ENCODE measurements around the gene RAPGEFL1. TPM values are rescaled to one million over a fixed set of nuclear protein-coding genes. Genes with fewer than 3 reads are reported as not detected.

Gene RAPGEFL1, protein sequence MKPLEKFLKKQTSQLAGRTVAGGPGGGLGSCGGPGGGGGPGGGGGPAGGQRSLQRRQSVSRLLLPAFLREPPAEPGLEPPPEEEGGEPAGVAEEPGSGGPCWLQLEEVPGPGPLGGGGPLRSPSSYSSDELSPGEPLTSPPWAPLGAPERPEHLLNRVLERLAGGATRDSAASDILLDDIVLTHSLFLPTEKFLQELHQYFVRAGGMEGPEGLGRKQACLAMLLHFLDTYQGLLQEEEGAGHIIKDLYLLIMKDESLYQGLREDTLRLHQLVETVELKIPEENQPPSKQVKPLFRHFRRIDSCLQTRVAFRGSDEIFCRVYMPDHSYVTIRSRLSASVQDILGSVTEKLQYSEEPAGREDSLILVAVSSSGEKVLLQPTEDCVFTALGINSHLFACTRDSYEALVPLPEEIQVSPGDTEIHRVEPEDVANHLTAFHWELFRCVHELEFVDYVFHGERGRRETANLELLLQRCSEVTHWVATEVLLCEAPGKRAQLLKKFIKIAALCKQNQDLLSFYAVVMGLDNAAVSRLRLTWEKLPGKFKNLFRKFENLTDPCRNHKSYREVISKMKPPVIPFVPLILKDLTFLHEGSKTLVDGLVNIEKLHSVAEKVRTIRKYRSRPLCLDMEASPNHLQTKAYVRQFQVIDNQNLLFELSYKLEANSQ
- total RNA-seq: 9.6 and 61.4 TPM in 2 replicates

DNA sequence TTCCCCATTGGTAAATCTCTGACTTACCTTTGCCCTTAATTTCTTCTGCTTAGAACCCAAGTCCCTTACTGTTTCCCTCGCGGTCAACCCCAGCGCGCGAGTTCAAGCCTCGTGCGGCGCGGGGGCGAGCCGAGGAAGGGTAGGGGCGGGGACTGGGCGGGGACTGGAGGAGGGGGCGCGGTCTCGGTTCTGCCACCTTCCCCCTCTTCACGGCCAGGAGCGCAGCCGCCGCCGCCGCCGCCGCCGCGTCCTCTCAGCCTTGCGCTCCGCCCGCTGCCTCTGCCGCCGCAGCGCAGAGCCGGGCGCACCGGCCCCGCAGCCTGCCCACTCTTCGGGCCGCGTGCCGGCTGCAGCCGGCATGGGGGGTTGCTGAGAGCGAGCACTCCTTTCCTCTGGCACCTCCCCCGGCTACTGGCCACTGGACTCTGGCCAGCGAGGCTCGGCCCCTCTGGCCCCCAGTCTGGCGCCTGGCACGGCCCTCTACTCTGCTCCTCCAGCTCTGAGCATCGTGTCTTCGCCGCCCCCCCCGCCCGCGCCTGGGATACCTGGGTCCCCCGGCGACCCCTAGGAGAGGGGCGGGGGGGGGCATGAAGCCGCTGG, at the start of gene RAPGEFL1:
Gene RAPGEFL1, plus strand, starts transcription at position 196 of the 600 bp plus-strand sequence. Its CDS starts 392 bp downstream, at position 588.

DNA sequence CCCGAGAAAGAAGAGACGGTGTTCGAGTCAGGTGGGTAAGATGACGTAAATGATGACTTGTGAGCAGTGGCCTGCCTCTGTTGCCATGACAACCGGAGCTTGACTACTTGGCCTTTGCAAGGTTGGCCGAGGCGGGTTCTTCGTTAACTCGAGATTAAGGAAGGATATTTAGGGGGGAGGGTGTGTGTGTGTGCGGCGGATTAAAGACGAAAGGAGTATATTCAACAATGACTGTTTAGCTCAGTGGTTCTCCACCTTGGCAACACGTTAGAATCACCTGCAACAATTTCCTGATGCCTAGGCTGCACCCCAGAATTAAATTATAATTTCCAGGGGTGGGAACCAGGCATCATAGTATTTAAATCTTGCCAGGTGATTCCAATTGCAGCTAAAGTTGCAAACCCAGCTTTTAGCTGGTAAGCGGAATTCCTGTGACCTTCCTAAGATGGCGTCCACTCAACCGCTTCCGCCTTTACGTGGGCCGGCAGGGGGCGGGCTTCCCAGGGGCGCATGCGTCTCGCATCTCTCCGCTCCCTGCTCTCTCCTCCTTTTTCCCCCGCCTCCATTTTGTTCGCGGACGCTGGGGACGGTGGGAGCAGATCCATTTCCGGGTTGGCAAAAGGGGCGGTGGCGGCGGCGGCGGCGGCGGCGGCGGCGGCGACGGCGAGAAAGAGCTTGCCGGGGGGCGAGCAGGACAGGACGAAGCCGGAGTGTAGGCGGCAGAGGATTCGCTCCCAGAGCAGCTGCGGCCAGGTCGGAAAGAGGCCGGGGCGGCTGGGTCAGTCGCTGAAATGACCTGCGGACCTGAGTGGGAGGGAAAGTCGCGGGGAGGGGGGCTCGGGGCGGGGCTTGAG, 41.7 kb downstream of the RAPGEFL1 start, which contains the start of gene WIPF2:
Gene WIPF2, plus strand, starts transcription at position 565 of the 854 bp plus-strand sequence. CDS start 37,156 bp downstream, outside the sequence.

Other genes starting within 250 kb of the RAPGEFL1 start
- 40.1 and 44.1 TPM in 2 replicates for gene ORMDL3, start 249.9 kb upstream of the RAPGEFL1 start, total RNA-seq
- gene LRRC3C, start 249.7 kb upstream of the RAPGEFL1 start, total RNA-seq: not detected in 2 replicates
- gene GSDMA, start 214.5 kb upstream of the RAPGEFL1 start, total RNA-seq: 0.72 TPM in 1 of 2 replicates, not detected in the other
- 102 and 105 TPM in 2 replicates for gene PSMD3, start 196.7 kb upstream of the RAPGEFL1 start, total RNA-seq
- 0.96 TPM in 1 of 2 replicates, not detected in the other for gene CSF3, start 162.0 kb upstream of the RAPGEFL1 start, total RNA-seq
- gene MED24, start 123.1 kb upstream of the RAPGEFL1 start, total RNA-seq: 26.5 and 38.2 TPM in 2 replicates
- 8.1 and 8.9 TPM in 2 replicates for gene THRA, start 114.5 kb upstream of the RAPGEFL1 start, total RNA-seq
- gene NR1D1, start 76.9 kb upstream of the RAPGEFL1 start, total RNA-seq: 0.72 and 1.9 TPM in 2 replicates
- 23.9 and 32.0 TPM in 2 replicates for gene MSL1, start 55.5 kb upstream of the RAPGEFL1 start, total RNA-seq
- gene CASC3, start 36.9 kb upstream of the RAPGEFL1 start, total RNA-seq: 10.4 and 14.5 TPM in 2 replicates
- gene WIPF2, start 41.8 kb downstream of the RAPGEFL1 start, total RNA-seq: 7.0 and 7.7 TPM in 2 replicates
- 3.2 and 6.5 TPM in 2 replicates for gene CDC6, start 110.4 kb downstream of the RAPGEFL1 start, total RNA-seq
- gene RARA, start 131.7 kb downstream of the RAPGEFL1 start, total RNA-seq: 3.0 and 3.6 TPM in 2 replicates
- gene GJD3, start 187.3 kb downstream of the RAPGEFL1 start, total RNA-seq: not detected in 2 replicates
- 1.9 and 8.2 TPM in 2 replicates for gene TOP2A, start 240.4 kb downstream of the RAPGEFL1 start, total RNA-seq